Subcutaneous preadipocyte (primary cell): ENCODE results near the gene TMEM120B. TPM values are rescaled to one million over a fixed set of nuclear protein-coding genes. Genes with fewer than 3 reads are reported as not detected.

Experiments used
- total RNA-seq: library from RNA; depleted of rRNA; stranded (reverse); fragments of >200 nt; gene quantifications from 2 replicates; pipeline ENCODE4 v1.2.3, GENCODE V29; 2012

TMEM120B gene
- total RNA-seq, result 7.3 and 10.9 TPM in 2 replicates

DNA sequence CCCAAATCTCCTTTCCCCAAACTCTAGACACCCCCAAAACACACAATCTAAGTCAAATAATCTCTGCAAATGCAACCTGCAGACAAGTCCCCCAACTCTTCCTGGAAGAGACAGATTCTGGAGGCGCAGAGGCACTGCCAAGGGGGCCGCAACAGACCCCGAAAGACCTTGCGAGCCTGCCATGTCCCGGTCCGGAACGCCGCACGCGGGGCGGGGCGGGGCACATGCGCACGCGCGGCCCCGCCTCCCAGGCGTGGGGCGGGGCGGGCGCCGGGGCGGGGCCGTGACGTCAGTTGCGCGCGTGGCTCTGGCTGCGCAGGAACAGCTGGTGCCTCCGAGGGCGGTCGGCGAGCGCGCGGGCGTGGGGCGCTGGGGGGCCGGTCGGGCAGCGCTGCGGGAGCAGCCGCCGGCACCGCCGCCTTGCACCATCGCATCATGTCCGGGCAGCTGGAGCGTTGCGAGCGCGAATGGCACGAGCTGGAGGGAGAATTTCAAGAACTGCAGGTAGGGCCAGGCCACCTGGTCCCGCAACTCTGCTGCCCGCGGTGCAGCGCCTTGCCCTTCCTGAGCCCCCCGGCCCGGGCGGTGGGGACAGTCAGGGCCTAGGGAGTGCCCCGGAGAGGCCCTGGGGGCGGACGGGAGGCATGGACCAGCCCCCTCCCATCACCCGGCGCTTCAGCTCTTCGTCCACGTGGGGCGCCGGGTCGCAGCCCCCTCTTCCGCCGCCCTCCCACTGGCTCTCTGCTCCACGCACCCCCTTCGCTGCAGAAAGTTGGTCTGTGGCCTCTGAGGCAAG lies at the start of gene TMEM120B:
TSS of gene TMEM120B (plus strand) at position 292 of the 796 bp plus-strand sequence. CDS start at position 436, 144 bp downstream.

DNA sequence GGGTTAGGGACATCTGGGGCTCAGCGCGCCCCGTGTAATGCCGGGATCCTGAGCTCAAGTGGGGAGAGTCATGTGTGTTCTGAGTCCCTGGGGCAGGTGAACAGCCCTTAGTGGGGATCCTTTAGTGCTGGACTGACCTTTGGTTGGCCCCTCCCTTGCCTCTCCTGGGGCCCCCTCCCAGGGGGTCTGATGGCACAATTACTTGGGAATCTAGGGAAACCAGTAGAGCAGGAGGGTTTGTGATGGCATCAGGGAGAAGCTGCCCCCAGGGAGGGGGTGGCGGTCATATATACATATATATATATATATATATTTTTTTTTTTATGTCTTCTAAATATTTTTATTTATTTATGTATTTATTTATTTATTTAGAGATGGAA lies 43.0 kb upstream of the TMEM120B start, which contains the start of gene MORN3:
TSS of gene MORN3 (minus strand) at position 134 of the 380 bp plus-strand sequence. CDS start 171 bp downstream, outside the sequence.

DNA sequence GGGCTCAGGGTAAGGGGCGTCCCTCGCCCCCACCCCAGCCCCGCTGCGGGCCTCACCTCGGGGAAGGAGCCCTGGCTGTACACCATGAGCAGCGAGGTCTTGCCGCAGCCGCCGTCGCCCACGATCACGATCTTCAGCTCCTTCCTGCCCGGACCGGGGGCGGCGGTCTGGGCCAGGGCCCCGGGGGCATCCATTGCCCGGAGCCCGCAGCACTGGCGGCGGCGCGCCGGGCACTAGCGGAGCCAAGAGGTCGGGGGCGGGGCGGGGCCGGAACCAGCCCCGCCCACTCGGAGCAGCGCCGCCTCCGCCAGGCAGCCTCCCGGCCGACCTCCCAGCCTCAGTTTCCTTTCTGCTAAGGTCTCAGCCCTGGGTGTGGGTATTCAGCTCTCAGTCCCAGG lies 80.9 kb downstream of the TMEM120B start, which contains the start of gene RHOF:
TSS of gene RHOF (minus strand) at position 249 of the 398 bp plus-strand sequence. CDS start at position 194, 55 bp downstream.

DNA sequence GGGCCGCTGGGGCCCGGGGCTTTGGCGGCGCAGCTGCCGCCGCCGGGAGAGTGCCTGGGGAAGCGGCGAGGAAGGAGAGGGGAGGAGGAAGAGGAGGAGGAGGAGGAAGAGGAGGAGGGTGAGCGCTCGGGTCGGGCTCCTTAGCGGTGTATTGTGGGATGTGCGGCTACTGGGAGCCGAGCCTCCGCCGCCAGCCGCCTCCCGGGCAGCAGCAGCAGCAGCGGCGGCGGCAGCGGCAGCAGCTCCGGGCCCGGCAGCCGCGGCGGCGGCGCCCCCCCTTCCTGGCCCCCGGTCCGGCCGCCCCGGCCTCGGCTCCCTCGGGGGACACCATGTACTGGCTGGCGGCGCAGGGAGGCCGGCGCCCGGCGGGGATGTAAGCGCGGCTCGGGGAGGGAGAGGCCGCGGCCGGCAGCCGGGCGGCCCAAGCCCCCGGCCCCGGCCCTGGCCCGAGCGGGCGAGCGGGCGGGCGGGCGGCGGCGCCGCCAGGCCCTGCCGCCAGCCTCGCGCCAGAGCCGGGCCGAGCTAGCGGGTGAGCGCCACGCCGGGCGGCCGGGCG lies 91.4 kb downstream of the TMEM120B start, which contains the start of gene SETD1B:
TSS of gene SETD1B (plus strand) at position 149 of the 556 bp plus-strand sequence. CDS start 729 bp downstream, outside the sequence.

Other genes with a start within 250 kb of the TMEM120B start
- 27.8 and 29.4 TPM in 2 replicates for gene KDM2B, start 131.7 kb upstream of the TMEM120B start, total RNA-seq
- gene ORAI1, start 86.2 kb upstream of the TMEM120B start, total RNA-seq, result 12.9 and 14.7 TPM in 2 replicates
- 0.20 and 0.37 TPM in 2 replicates for gene MORN3, start 43.1 kb upstream of the TMEM120B start, total RNA-seq
- gene RHOF, start 80.9 kb downstream of the TMEM120B start, total RNA-seq, result 4.8 and 6.3 TPM in 2 replicates
- 3.7 and 4.7 TPM in 2 replicates for gene SETD1B, start 91.3 kb downstream of the TMEM120B start, total RNA-seq
- 0.39 and 1.5 TPM in 2 replicates for gene HPD, start 146.1 kb downstream of the TMEM120B start, total RNA-seq
- 45.6 and 46.5 TPM in 2 replicates for gene PSMD9, start 176.0 kb downstream of the TMEM120B start, total RNA-seq
- gene CFAP251, start 205.8 kb downstream of the TMEM120B start, total RNA-seq, result 1.8 and 2.6 TPM in 2 replicates